LNCAP (cell line): Measurements from ENCODE around the gene MESP2.

Source experiments
- CTCF ChIP-seq: fragments of 450-650 bp; IDR thresholded peaks from 2 replicates; pipeline ENCODE4 v1.5.1; 2017; ENCODE audit warnings: mild to moderate bottlenecking

MESP2 gene

GRCh38 chr15:89743594-89743993 is 32.5 kb upstream of the MESP2 start:
- no peak for TF ChIP-seq CTCF

- TF ChIP-seq CTCF: no peak
Observed at GRCh38 chr15:89745131-89745530, 31.0 kb upstream of the MESP2 start.

GRCh38 chr15:89745768-89746167 is 30.4 kb upstream of the MESP2 start:
- TF ChIP-seq CTCF: no peak

GRCh38 chr15:89746386-89746780 is 29.7 kb upstream of the MESP2 start:
- no peak for TF ChIP-seq CTCF

GRCh38 chr15:89747708-89748682 is 28.1 kb upstream of the MESP2 start:
- TF ChIP-seq CTCF: no peak

GRCh38 chr15:89749054-89749453 is 27.1 kb upstream of the MESP2 start:
- TF ChIP-seq CTCF: no peak

GRCh38 chr15:89749526-89749925 is 26.6 kb upstream of the MESP2 start:
- no peak for TF ChIP-seq CTCF
